Activated CD4-positive, alpha-beta T cell treated with anti-CD3 and anti-CD28 coated beads, Interleukin-2, Interleukin-4, amounts not matched to agents 100 ng/mL and 50 ng/mL, durations not matched to agents 16 hours and 8 hours (primary cell): Measurements from ENCODE around the gene PRLH.

Experiments
- DNase-seq: peaks from one replicate; pipeline ENCODE4 v3.0.0-alpha.2; 2020; ENCODE audit warnings: low spot score

PRLH gene

GRCh38 chr2:237565974-237566373, 400 bp upstream of the PRLH start:
- no peak for DNase-seq

- no peak for DNase-seq
Measured at GRCh38 chr2:237567276-237568029, 1.1 kb downstream of the PRLH start.

- no peak for DNase-seq
Measured at GRCh38 chr2:237568121-237568660, 1.8 kb downstream of the PRLH start.

GRCh38 chr2:237569041-237569440, 2.7 kb downstream of the PRLH start:
- DNase-seq, result no peak

- DNase-seq, result no peak
Measured at GRCh38 chr2:237569896-237570295, 3.5 kb downstream of the PRLH start.

- DNase-seq, result no peak
Measured at GRCh38 chr2:237570776-237571335, 4.5 kb downstream of the PRLH start.

GRCh38 chr2:237571551-237571950, 5.2 kb downstream of the PRLH start:
- no peak for DNase-seq

GRCh38 chr2:237572021-237572741, 5.8 kb downstream of the PRLH start:
- peak; percentile 86 for DNase-seq

GRCh38 chr2:237572742-237573101, 6.3 kb downstream of the PRLH start:
- no peak for DNase-seq

GRCh38 chr2:237573721-237574415, 7.5 kb downstream of the PRLH start:
- no peak for DNase-seq

- DNase-seq, result no peak
Measured at GRCh38 chr2:237574467-237574866, 8.1 kb downstream of the PRLH start.

GRCh38 chr2:237574894-237575868, 8.8 kb downstream of the PRLH start:
- no peak for DNase-seq

GRCh38 chr2:237575869-237576862, 9.8 kb downstream of the PRLH start:
- DNase-seq, result no peak

GRCh38 chr2:237576974-237577373, 10.6 kb downstream of the PRLH start:
- no peak for DNase-seq

GRCh38 chr2:237577458-237577857, 11.1 kb downstream of the PRLH start:
- DNase-seq, result no peak

- no peak for DNase-seq
Measured at GRCh38 chr2:237577956-237578870, 11.8 kb downstream of the PRLH start.

- DNase-seq, result no peak
Measured at GRCh38 chr2:237581326-237581725, 15.0 kb downstream of the PRLH start.

GRCh38 chr2:237581751-237582746, 15.7 kb downstream of the PRLH start:
- peak; percentile 62 for DNase-seq
